H1 (cell line): Measurements from ENCODE around the gene MRPL41. TPM values are rescaled to one million over a fixed set of nuclear protein-coding genes. Genes with fewer than 3 reads are reported as not detected.

Source experiments
- ATF2 ChIP-seq: IDR thresholded peaks from 2 replicates; pipeline ENCODE4 v1.6.1; 2012; ENCODE audit warnings: low read length, inconsistent platforms
- CBX8 ChIP-seq: fragments of 300-800, 300-1000 bp; sonication (generic); IDR thresholded peaks from 2 replicates; pipeline ENCODE4 v1.7.1; 2016; ENCODE audit warnings: low read depth, low read length, borderline replicate concordance
- CREB1 ChIP-seq: IDR thresholded peaks from 2 replicates; pipeline ENCODE4 v1.6.1; 2012; ENCODE audit warnings: inconsistent platforms
- CTBP2 ChIP-seq: IDR thresholded peaks from 2 replicates; pipeline ENCODE4 v1.7.0; 2011; ENCODE audit warnings: borderline replicate concordance, mild to moderate bottlenecking, moderate library complexity, mixed read lengths, low read length; ENCODE audit not compliant: insufficient read depth, insufficient read length
- EGR1 ChIP-seq: IDR thresholded peaks from 2 replicates; pipeline ENCODE4 v1.6.1; 2011; ENCODE audit warnings: low read depth, low read length, borderline replicate concordance
- EP300 ChIP-seq, 2 experiments: IDR thresholded peaks; 1 replicate in 1 of 2; 2 replicates in 1 of 2; pipeline ENCODE4 v1.6.1; 2011 to 2012; ENCODE audit warnings: low read depth in 2 of 2, low read length in 2 of 2, mild to moderate bottlenecking in 2 of 2, borderline replicate concordance in 1 of 2, inconsistent platforms in 1 of 2, moderate library complexity in 1 of 2
- MAX ChIP-seq: IDR thresholded peaks from 2 replicates; pipeline ENCODE4 v1.6.1; 2012; ENCODE audit warnings: inconsistent platforms
- SP4 ChIP-seq: IDR thresholded peaks from 2 replicates; pipeline ENCODE4 v1.6.1; 2012; ENCODE audit warnings: low read length, inconsistent platforms
- SRF ChIP-seq: IDR thresholded peaks from 2 replicates; pipeline ENCODE4 v1.6.1; 2011; ENCODE audit warnings: mild to moderate bottlenecking, low read depth, low read length, moderate library complexity
- polyA plus RNA-seq, 7 experiments: library from polyadenylated mRNA; depleted of rRNA in 3 of 7; stranded (reverse) in 5 of 7; unstranded in 2 of 7; fragments of >200 nt in 5 of 7; fragments of 200-250 nt in 2 of 7; gene quantifications; 1 replicate in 5 of 7; 2 replicates in 1 of 7; 4 replicates in 1 of 7; pipeline versions ENCODE4 v1.2.1 to v1.2.3, GENCODE V29; 2011 to 2013; ENCODE audit warnings: missing spikeins in 2 of 7, mixed read lengths in 2 of 7
- total RNA-seq: library from RNA; stranded (reverse); fragmentation: NEBNext Ultra II Directional; extraction: Animal tissue kit (Norgen Biotek cat#: 25700); gene quantifications from 2 replicates; pipeline ENCODE4 v1.2.1, GENCODE V29; 2021

Gene MRPL41
- total and polyA plus RNA-seq, 2 of the 8 experiments (the other 6 are each of a cell fraction or from before 2014, with no cell fraction given): 47.2 to 58.1 TPM

DNA sequence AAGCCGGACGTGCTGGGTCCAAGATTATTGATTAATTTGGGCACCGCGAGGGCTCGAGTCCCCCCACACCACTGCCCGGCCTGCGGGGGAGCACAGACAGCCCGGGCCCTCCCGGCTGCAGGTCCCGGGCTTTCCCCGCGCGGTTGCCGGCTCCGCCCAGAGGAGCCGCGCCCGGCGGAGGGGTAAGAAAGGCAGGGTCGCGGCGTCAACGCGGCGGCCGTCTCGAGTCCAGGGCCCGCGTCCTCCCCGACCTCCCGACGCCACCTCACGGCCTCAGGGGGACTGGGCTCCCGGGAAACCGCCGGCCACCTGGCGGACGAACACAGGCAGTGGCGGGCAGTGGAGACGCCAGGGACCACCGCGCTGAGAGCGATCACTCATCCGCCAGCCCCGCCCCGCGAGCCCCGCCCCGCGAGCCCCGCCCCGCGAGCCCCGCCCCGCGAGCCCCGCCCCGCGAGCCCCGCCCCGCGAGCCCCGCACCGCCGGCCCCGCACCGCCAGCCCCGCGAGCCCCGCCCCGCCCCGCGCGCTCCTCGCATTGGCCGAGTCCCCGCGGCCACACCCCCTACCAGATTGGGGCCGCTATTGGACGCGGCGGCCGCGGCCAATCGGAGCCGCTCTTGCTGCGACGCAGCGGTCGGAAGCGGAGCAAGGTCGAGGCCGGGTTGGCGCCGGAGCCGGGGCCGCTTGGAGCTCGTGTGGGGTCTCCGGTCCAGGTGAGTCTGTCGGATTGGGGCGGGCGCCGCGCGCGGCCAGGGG lies at the start of gene MRPL41 (continued):
- no peak for TF ChIP-seq ATF2
- TF ChIP-seq CBX8: no peak
- no peak for TF ChIP-seq MAX
- TF ChIP-seq CREB1: peak; percentile 30; the same call in 1 of the 2 replicates
- no peak for TF ChIP-seq EGR1
- TF ChIP-seq EP300 (IDR thresholded peaks at IDR 0.05; ENCODE audit: borderline replicate concordance in 1 of 2, low read depth in 2 of 2, low read length in 2 of 2): no peak
- no peak for TF ChIP-seq CTBP2
- TF ChIP-seq SRF: no peak
- TF ChIP-seq SP4: no peak
